SK-N-SH (cell line): Measurements from ENCODE around the gene MIAT. TPM values are rescaled to one million over a fixed set of nuclear protein-coding genes. Genes with fewer than 3 reads are reported as not detected.

Experiments
- CTCF ChIA-PET: fragments of 300-600, 350-600 bp; formaldehyde crosslinking; extraction: SDS; loops from one replicate; lab custom pipeline; 2021; lab: Yijun Ruan, JAX
- POLR2A ChIA-PET: fragments of 350-600 bp; sonication (Branson Sonifier 250); formaldehyde crosslinking; extraction: SDS; loops from one replicate; lab custom pipeline; 2020; ENCODE audit warnings: antibody characterized with exemption, inconsistent platforms; lab: Yijun Ruan, JAX
- DNase-seq: peaks from one replicate; pipeline ENCODE4 v3.0.0; 2012
- H2AFZ ChIP-seq: fragments of 200-600 bp; sonication (generic); 2 replicates; pipeline ENCODE4 v1.8.1; 2016; ENCODE audit warnings: antibody characterized with exemption, mild to moderate bottlenecking, low read depth
- H3F3A ChIP-seq: fragments of 200-600 bp; sonication (generic); replicated peaks from 2 replicates; pipeline ENCODE3; 2016; ENCODE audit warnings: antibody characterized with exemption, mild to moderate bottlenecking; ENCODE audit not compliant: insufficient read depth
- H3K27ac ChIP-seq, 2 experiments: fragments of 200-500 bp in 1 of 2; fragments of 200-600 bp in 1 of 2; sonication (Bioruptor generic) in 1 of 2; sonication (generic), shearing (Covaris generic) in 1 of 2; 2 replicates each; pipeline versions ENCODE4 v1.5.1 to v1.6.1; 2014 to 2016; ENCODE audit warnings: low read depth in 2 of 2, inconsistent platforms in 1 of 2, low read length in 1 of 2, mild to moderate bottlenecking in 1 of 2, mixed read lengths in 1 of 2
- H3K27me3 ChIP-seq: fragments of 200-600 bp; sonication (generic), shearing (Covaris generic); 2 replicates; pipeline ENCODE4 v1.6.1; 2016; ENCODE audit warnings: mixed run types; ENCODE audit not compliant: insufficient read depth
- H3K36me3 ChIP-seq, 2 experiments: fragments of 200-500 bp in 1 of 2; fragments of 200-600 bp in 1 of 2; sonication (Bioruptor generic) in 1 of 2; sonication (generic) in 1 of 2; replicated peaks in 1 of 2; 2 replicates each; pipeline versions ENCODE3 to v1.5.1; 2014 to 2016; ENCODE audit warnings: low read length in 1 of 2, mild to moderate bottlenecking in 1 of 2; ENCODE audit not compliant: insufficient read depth in 2 of 2, control insufficient read depth in 1 of 2
- H3K4me1 ChIP-seq, 2 experiments: fragments of 200-500 bp in 1 of 2; fragments of 200-600 bp in 1 of 2; sonication (Bioruptor generic) in 1 of 2; sonication (generic), shearing (Covaris generic) in 1 of 2; 2 replicates each; pipeline versions ENCODE4 v1.5.1 to v1.6.1; 2014 to 2016; ENCODE audit warnings: low read depth in 1 of 2, low read length in 1 of 2, mixed run types in 1 of 2; ENCODE audit not compliant: insufficient read depth in 2 of 2, control insufficient read depth in 1 of 2
- H3K4me2 ChIP-seq: fragments of 200-600 bp; sonication (generic), shearing (Covaris generic); 2 replicates; pipeline ENCODE4 v1.6.1; 2017; ENCODE audit warnings: mixed run types
- H3K4me3 ChIP-seq, 2 experiments: fragments of 200-500 bp in 1 of 2; fragments of 200-600 bp in 1 of 2; sonication (Bioruptor generic) in 1 of 2; sonication (generic), shearing (Covaris generic) in 1 of 2; 2 replicates each; pipeline versions ENCODE4 v1.5.1 to v1.8.1; 2014 to 2016; ENCODE audit warnings: low read depth in 2 of 2, inconsistent platforms in 1 of 2, low read length in 1 of 2, mild to moderate bottlenecking in 1 of 2, mixed read lengths in 1 of 2, moderate library complexity in 1 of 2
- H3K79me2 ChIP-seq: fragments of 200-600 bp; sonication (generic); 2 replicates; pipeline ENCODE4 v1.8.1; 2017; ENCODE audit warnings: mild to moderate bottlenecking; ENCODE audit not compliant: insufficient read depth
- H3K9ac ChIP-seq: fragments of 200-600 bp; sonication (generic); 2 replicates; pipeline ENCODE4 v1.6.1; 2017; ENCODE audit warnings: mixed run types
- H3K9me2 ChIP-seq: fragments of 200-600 bp; sonication (generic); 2 replicates; pipeline ENCODE4 v1.6.1; 2017; ENCODE audit warnings: mixed run types
- H3K9me3 ChIP-seq: fragments of 200-600 bp; sonication (generic); 2 replicates; pipeline ENCODE4 v1.6.1; 2017; ENCODE audit warnings: mixed run types, mild to moderate bottlenecking, moderate library complexity
- H4K20me1 ChIP-seq: fragments of 200-600 bp; sonication (generic); 2 replicates; pipeline ENCODE4 v1.6.1; 2017; ENCODE audit warnings: mild to moderate bottlenecking, mixed run types; ENCODE audit not compliant: insufficient read depth
- CTCF ChIP-seq: fragments of 200-600 bp; sonication (generic); IDR thresholded peaks from 2 replicates; pipeline ENCODE4 v1.6.1; 2017; ENCODE audit warnings: antibody characterized with exemption, mild to moderate bottlenecking, moderate library complexity
- EP300 ChIP-seq, 2 experiments: IDR thresholded peaks; 2 replicates each; pipeline versions ENCODE4 v1.4.0 to v1.6.1; 2012; ENCODE audit warnings: borderline replicate concordance in 1 of 2, low read depth in 1 of 2, low read length in 1 of 2
- FOXJ3 ChIP-seq: sonication (generic); formaldehyde crosslinking; IDR thresholded peaks from 2 replicates; pipeline ENCODE4 v1.5.1; 2020; ENCODE audit warnings: mild to moderate bottlenecking, missing genetic modification reagents
- FOXM1 ChIP-seq: IDR thresholded peaks from 2 replicates; pipeline ENCODE4 v1.4.0; 2012; ENCODE audit warnings: low read depth, mild to moderate bottlenecking
- GABPA ChIP-seq: IDR thresholded peaks from 2 replicates; pipeline ENCODE4 v1.4.0; 2012; ENCODE audit warnings: low read depth, mild to moderate bottlenecking
- GATA2 ChIP-seq: sonication (generic); formaldehyde crosslinking; IDR thresholded peaks from 2 replicates; pipeline ENCODE4 v1.5.0; 2020; ENCODE audit warnings: mild to moderate bottlenecking, missing genetic modification reagents
- NFIC ChIP-seq: IDR thresholded peaks from 2 replicates; pipeline ENCODE4 v1.4.0; 2012; ENCODE audit warnings: borderline replicate concordance
- NRF1 ChIP-seq: IDR thresholded peaks from 2 replicates; pipeline ENCODE4 v1.6.1; 2012; ENCODE audit warnings: low read depth, mild to moderate bottlenecking, low read length
- SIN3A ChIP-seq: IDR thresholded peaks from 2 replicates; pipeline ENCODE4 v1.6.1; 2012; ENCODE audit warnings: low read depth, mild to moderate bottlenecking, low read length, moderate library complexity, borderline replicate concordance
- TAF1 ChIP-seq: IDR thresholded peaks from 2 replicates; pipeline ENCODE4 v1.6.1; 2012; ENCODE audit warnings: low read depth, mild to moderate bottlenecking, low read length, moderate library complexity, borderline replicate concordance
- ZBTB33 ChIP-seq: IDR thresholded peaks from 2 replicates; pipeline ENCODE4 v1.4.0; 2012; ENCODE audit warnings: low read depth, borderline replicate concordance
- WGBS: methylation state at CpG from one replicate; pipeline ENCODE4 v1.1.6; 2017; ENCODE audit warnings: low lambda C conversion rate; 5-methylcytosine and 5-hydroxymethylcytosine counted together
- polyA plus RNA-seq, 3 experiments: library from polyadenylated mRNA; depleted of rRNA; stranded (reverse); fragments of >200 nt; gene quantifications; 2 replicates each; pipeline ENCODE4 v1.2.3, GENCODE V29; 2012

The MIAT gene
- polyA plus RNA-seq, 1 of the 3 experiments (the other 2 are of a cell fraction): 5.4 TPM

DNA sequence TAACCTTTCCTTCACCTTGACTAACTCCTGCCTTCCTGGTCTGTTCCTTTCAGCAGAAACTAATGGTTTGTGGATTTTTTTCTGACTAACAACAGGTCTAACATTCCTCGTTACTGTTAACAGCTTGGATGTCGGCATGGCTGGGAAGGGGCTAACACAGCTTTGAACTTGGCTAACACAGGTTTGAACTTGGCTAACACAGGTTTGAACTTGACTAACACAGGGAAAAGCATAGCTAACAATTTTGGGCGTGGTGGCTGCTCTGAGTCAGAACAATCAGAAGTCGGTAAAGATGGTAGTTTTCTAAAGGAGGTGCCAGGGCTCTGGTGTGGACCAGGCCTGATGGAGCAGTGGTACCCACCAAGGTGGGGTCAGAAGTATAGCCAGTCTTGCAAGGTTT lies 16.1 kb downstream of the MIAT start:
- DNase-seq: no peak
- H3K9ac ChIP-seq: peak overlapping the region; percentile 91
- H3K27me3 ChIP-seq: no peaks in the 10 kb centered on the region
- peaks cover 32% of the 10 kb centered on the region for H3K79me2 ChIP-seq
- peak overlapping the region; percentile 77 for H2AFZ ChIP-seq
- WGBS: 4% methylated on average over 4 of the region's 4 CpGs
- H3K36me3 ChIP-seq: no peaks in the 10 kb centered on the region
- no peak for TF ChIP-seq ZBTB33
- no peak for TF ChIP-seq CTCF
- TF ChIP-seq GABPA: no peak
- TF ChIP-seq TAF1: no peak
- no peak for TF ChIP-seq SIN3A
- TF ChIP-seq NRF1: no peak
- no peak for TF ChIP-seq EP300 (IDR thresholded peaks at IDR 0.05; ENCODE audit: borderline replicate concordance in 1 of 2, low read depth in 1 of 2, low read length in 1 of 2)
- TF ChIP-seq GATA2 (CRISPR knock-in tag): no peak
- ChIA-PET POLR2A (interaction anchor here (1.1 to 1.5 kb wide), 4 partner anchors 15 to 1246 kb away, joined by 3 to 7 read pairs (median 4); partner anchors contain the start of gene PITPNB), CTCF (interaction anchor here (1.0 kb wide), 2 partner anchors 9 to 83 kb away, joined by 3 read pairs; no protein-coding TSS in a partner anchor)
- H4K20me1 ChIP-seq: no peaks in the 10 kb centered on the region
- no peaks in the 10 kb centered on the region for H3K9me2 ChIP-seq
- peak overlapping the region; percentile 87 for H3K4me2 ChIP-seq
- peak overlapping the region; percentile 99 for H3K27ac ChIP-seq
- peaks cover 15 to 49% of the 10 kb centered on the region in 2 experiments; a peak in 2 of 4 replicates for H3K4me1 ChIP-seq
- H3K9me3 ChIP-seq: no peaks in the 10 kb centered on the region
- peaks cover 16% of the 10 kb centered on the region for H3F3A ChIP-seq
- H3K4me3 ChIP-seq: peak overlapping the region; percentile 96

DNA sequence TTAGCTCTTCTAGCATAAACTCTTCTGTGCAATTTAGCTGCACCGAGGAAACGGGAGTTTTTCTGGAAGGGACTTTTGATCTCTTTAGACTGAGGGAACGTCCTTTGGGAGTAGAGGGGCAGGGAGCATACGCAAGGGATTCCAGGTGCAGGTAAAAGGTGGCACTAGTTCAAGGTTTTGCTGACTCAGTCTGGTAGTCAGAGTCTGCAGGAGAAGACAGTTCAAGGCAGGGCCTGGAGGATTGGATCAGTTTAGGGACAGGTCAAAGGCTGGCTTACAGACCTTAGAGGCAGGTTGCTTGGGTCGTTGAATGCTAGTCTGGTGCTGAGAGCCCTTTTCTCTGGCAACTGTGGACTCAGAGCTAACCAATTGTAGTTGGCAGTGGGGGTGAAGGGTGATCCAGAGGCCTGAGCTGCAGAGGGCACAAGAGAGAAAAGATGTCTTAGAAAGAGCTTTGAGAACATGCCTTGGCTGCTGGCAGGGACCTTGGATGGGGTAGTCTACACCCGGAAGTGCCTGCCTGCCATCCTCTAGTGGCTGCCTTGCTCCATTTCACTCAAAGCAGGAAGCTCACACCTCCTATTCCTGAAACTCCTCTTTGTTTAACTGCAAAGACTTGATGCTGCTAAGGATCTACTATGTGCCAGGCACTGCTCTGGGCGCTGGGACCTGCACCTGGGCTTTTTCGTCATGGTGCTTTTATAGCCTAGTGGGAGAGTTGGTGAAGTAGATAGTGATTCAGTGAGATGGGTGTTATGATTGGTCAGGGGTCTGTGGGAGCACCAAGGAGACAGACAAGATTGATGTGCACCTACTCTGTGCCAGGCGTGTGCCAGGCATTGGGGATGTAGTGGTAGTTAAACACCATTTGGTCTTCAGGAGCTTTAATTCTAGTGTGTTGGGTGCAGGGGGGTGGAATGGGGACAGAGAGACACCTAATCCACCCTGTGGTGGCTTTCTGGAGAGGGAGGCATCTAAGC lies 17.1 kb downstream of the MIAT start:
- Histone ChIP-seq H3K27me3 (no peaks in the 10 kb centered on the region), H3K4me2 (peak overlapping the region; percentile 87), H3K36me3 (no peaks in the 10 kb centered on the region), H3K27ac (peak overlapping the region in 1 of 2 experiments; percentile 99; a peak in 1 of 4 replicates), H3K79me2 (peaks cover 32% of the 10 kb centered on the region), H2AFZ (no peak overlapping the region), H3K4me1 (peaks cover 15 to 44% of the 10 kb centered on the region in 2 experiments; a peak in 3 of 4 replicates), H3K9ac (peak overlapping the region; percentile 91; the same call in 1 of the 2 replicates), H3F3A (peaks cover 16% of the 10 kb centered on the region), H4K20me1 (no peaks in the 10 kb centered on the region), H3K9me2 (no peaks in the 10 kb centered on the region), H3K4me3 (peak overlapping the region; percentile 96), H3K9me3 (no peaks in the 10 kb centered on the region)
- ChIA-PET POLR2A (no interaction called here), CTCF (interaction anchor here (1.0 kb wide), 3 partner anchors 8 to 82 kb away, joined by 3 to 4 read pairs (median 3); no protein-coding TSS in a partner anchor)
- TF ChIP-seq NFIC (no peak), CTCF (no peak), FOXM1 (no peak), FOXJ3 (no peak)
- 91% methylated on average over 9 of the region's 9 CpGs for WGBS
- DNase-seq: no peak
